ENCODE measurements around the gene ASB18. TPM values are rescaled to one million over a fixed set of nuclear protein-coding genes. Genes with fewer than 3 reads are reported as not detected.

ASB18 gene
- total and polyA plus RNA-seq, 2 experiments from 2014 or later, result not detected

- Histone ChIP-seq H3K4me1 (ENCODE audit: insufficient read depth) (0 out of 2 replicates have a peak, but pooled peaks cover 9% of the 10 kb centered on the region), H4K20me1 (ENCODE audit: insufficient read depth) (no peaks in the 10 kb centered on the region), H3K27ac (no peak overlapping the region), H3K4me2 (ENCODE audit: unreplicated experiment) (no peak overlapping the region), H3F3A (ENCODE audit: insufficient read depth) (no peaks in the 10 kb centered on the region), H3K36me3 (ENCODE audit: low read depth) (no peaks in the 10 kb centered on the region), H2AFZ (no peak overlapping the region), H3K4me3 (no peak overlapping the region), H3K27me3 (replicated peaks; ENCODE audit: insufficient read depth) (peaks cover 70% of the 10 kb centered on the region), H3K9me3 (ENCODE audit: low read depth) (no peaks in the 10 kb centered on the region), H3K9ac (no peak overlapping the region), H3K79me2 (ENCODE audit: insufficient read depth) (no peaks in the 10 kb centered on the region), H3K9me2 (ENCODE audit: insufficient read depth) (no peaks in the 10 kb centered on the region)
- WGBS, 2 experiments (ENCODE audit: low coverage in 1 of 2, low lambda C conversion rate in 2 of 2, missing lambda C conversion rate in 2 of 2), result 35 to 37% methylated on average over 16 of the region's 16 CpGs
- no peak for DNase-seq
- in situ Hi-C loops (cut with MboI), result no loop called here
- TF ChIP-seq EZH2 (IDR thresholded peaks at IDR 0.05; ENCODE audit: insufficient read depth, poor library complexity, severe bottlenecking) (no peak), EZH2phosphoT487 (IDR thresholded peaks at IDR 0.05; ENCODE audit: insufficient read depth, low read depth) (no peak)
Observed at GRCh38 chr2:236162031-236162845, 102.0 kb downstream of the ASB18 start.

- DNase-seq, result no peak
- H3K27me3 ChIP-seq (replicated peaks; ENCODE audit: insufficient read depth), result peaks cover 65% of the 10 kb centered on the region
- WGBS, 2 experiments (ENCODE audit: low coverage in 1 of 2, low lambda C conversion rate in 2 of 2, missing lambda C conversion rate in 2 of 2), result 68 to 69% methylated on average over 10 to 12 of the region's 12 CpGs
Observed at GRCh38 chr2:236161531-236161930, 102.7 kb downstream of the ASB18 start.

GRCh38 chr2:236161082-236161462 lies 103.1 kb downstream of the ASB18 start:
- no peaks in the 10 kb centered on the region for H3K9me3 ChIP-seq (ENCODE audit: low read depth)
- no peak overlapping the region for H3K9ac ChIP-seq
- no peaks in the 10 kb centered on the region for H3K9me2 ChIP-seq (ENCODE audit: insufficient read depth)
- no peak for DNase-seq
- no peak overlapping the region for H3K27ac ChIP-seq
- no peaks in the 10 kb centered on the region for H4K20me1 ChIP-seq (ENCODE audit: insufficient read depth)
- no peak overlapping the region for H2AFZ ChIP-seq
- H3K4me2 ChIP-seq (ENCODE audit: unreplicated experiment), result no peak overlapping the region
- no peak overlapping the region for H3K4me3 ChIP-seq
- TF ChIP-seq EZH2phosphoT487 (IDR thresholded peaks at IDR 0.05; ENCODE audit: insufficient read depth, low read depth) (no peak), EZH2 (IDR thresholded peaks at IDR 0.05; ENCODE audit: insufficient read depth, poor library complexity, severe bottlenecking) (no peak)
- 68 to 72% methylated on average over 14 to 15 of the region's 15 CpGs for WGBS, 2 experiments (ENCODE audit: low coverage in 1 of 2, low lambda C conversion rate in 2 of 2, missing lambda C conversion rate in 2 of 2)
- in situ Hi-C loops (cut with MboI), result no loop called here
- H3F3A ChIP-seq (ENCODE audit: insufficient read depth), result no peaks in the 10 kb centered on the region
- no peaks in the 10 kb centered on the region for H3K79me2 ChIP-seq (ENCODE audit: insufficient read depth)
- H3K27me3 ChIP-seq (replicated peaks; ENCODE audit: insufficient read depth), result peaks cover 62% of the 10 kb centered on the region
- H3K36me3 ChIP-seq (ENCODE audit: low read depth), result no peaks in the 10 kb centered on the region
- H3K4me1 ChIP-seq (ENCODE audit: insufficient read depth), result 0 out of 2 replicates have a peak, but pooled peaks cover 9% of the 10 kb centered on the region

More at GRCh38 chr2:236161531-236161930, 102.7 kb downstream of the ASB18 start:
- Histone ChIP-seq H3K4me3 (no peak overlapping the region), H3F3A (ENCODE audit: insufficient read depth) (no peaks in the 10 kb centered on the region), H3K36me3 (ENCODE audit: low read depth) (no peaks in the 10 kb centered on the region), H3K9me2 (ENCODE audit: insufficient read depth) (no peaks in the 10 kb centered on the region), H3K79me2 (ENCODE audit: insufficient read depth) (no peaks in the 10 kb centered on the region), H3K9me3 (ENCODE audit: low read depth) (no peaks in the 10 kb centered on the region), H4K20me1 (ENCODE audit: insufficient read depth) (no peaks in the 10 kb centered on the region), H2AFZ (no peak overlapping the region), H3K4me2 (ENCODE audit: unreplicated experiment) (no peak overlapping the region), H3K9ac (no peak overlapping the region), H3K27ac (no peak overlapping the region), H3K4me1 (ENCODE audit: insufficient read depth) (0 out of 2 replicates have a peak, but pooled peaks cover 9% of the 10 kb centered on the region)
- no peak for TF ChIP-seq EZH2 (IDR thresholded peaks at IDR 0.05; ENCODE audit: insufficient read depth, poor library complexity, severe bottlenecking)
- TF ChIP-seq EZH2phosphoT487 (IDR thresholded peaks at IDR 0.05; ENCODE audit: insufficient read depth, low read depth), result no peak
- in situ Hi-C loops (cut with MboI), result no loop called here

- DNase-seq, result no peak
- whole genome bisulfite sequencing, 2 experiments (ENCODE audit: low coverage in 1 of 2, low lambda C conversion rate in 2 of 2, missing lambda C conversion rate in 2 of 2), result 40 to 53% methylated on average over 15 to 22 of the region's 22 CpGs
- Histone ChIP-seq H3K4me2 (ENCODE audit: unreplicated experiment) (no peak overlapping the region), H3K36me3 (ENCODE audit: low read depth) (no peaks in the 10 kb centered on the region), H3F3A (ENCODE audit: insufficient read depth) (no peaks in the 10 kb centered on the region), H3K9me2 (ENCODE audit: insufficient read depth) (no peaks in the 10 kb centered on the region), H3K27me3 (replicated peaks; ENCODE audit: insufficient read depth) (peaks cover 61% of the 10 kb centered on the region), H3K9ac (no peak overlapping the region), H3K79me2 (ENCODE audit: insufficient read depth) (no peaks in the 10 kb centered on the region), H2AFZ (no peak overlapping the region), H3K4me3 (no peak overlapping the region), H4K20me1 (ENCODE audit: insufficient read depth) (no peaks in the 10 kb centered on the region), H3K9me3 (ENCODE audit: low read depth) (no peaks in the 10 kb centered on the region), H3K27ac (no peak overlapping the region), H3K4me1 (ENCODE audit: insufficient read depth) (0 out of 2 replicates have a peak, but pooled peaks cover 9% of the 10 kb centered on the region)
- TF ChIP-seq EZH2 (IDR thresholded peaks at IDR 0.05; ENCODE audit: insufficient read depth, poor library complexity, severe bottlenecking) (no peak), EZH2phosphoT487 (IDR thresholded peaks at IDR 0.05; ENCODE audit: insufficient read depth, low read depth) (no peak)
- in situ Hi-C loops (cut with MboI), result no loop called here
Observed at GRCh38 chr2:236160366-236161081, 103.7 kb downstream of the ASB18 start.

Measured in GM23248 (cell line).